Forelimb muscle (tissue), 1 donor: ENCODE measurements around the gene HTR1D. TPM values are rescaled to one million over a fixed set of nuclear protein-coding genes. Genes with fewer than 3 reads are reported as not detected.

Experiments
- DNase-seq: peaks from one replicate; pipeline ENCODE4 v3.0.0-alpha.2; 2013; ENCODE audit warnings: low read depth
- polyA plus RNA-seq: library from polyadenylated mRNA; unstranded; fragments of 120-200 nt; gene quantifications from one replicate; pipeline ENCODE4 v1.2.1, GENCODE V29; 2013; ENCODE audit not compliant: insufficient read length

Gene HTR1D
- polyA plus RNA-seq, 1 donor: not detected

DNA sequence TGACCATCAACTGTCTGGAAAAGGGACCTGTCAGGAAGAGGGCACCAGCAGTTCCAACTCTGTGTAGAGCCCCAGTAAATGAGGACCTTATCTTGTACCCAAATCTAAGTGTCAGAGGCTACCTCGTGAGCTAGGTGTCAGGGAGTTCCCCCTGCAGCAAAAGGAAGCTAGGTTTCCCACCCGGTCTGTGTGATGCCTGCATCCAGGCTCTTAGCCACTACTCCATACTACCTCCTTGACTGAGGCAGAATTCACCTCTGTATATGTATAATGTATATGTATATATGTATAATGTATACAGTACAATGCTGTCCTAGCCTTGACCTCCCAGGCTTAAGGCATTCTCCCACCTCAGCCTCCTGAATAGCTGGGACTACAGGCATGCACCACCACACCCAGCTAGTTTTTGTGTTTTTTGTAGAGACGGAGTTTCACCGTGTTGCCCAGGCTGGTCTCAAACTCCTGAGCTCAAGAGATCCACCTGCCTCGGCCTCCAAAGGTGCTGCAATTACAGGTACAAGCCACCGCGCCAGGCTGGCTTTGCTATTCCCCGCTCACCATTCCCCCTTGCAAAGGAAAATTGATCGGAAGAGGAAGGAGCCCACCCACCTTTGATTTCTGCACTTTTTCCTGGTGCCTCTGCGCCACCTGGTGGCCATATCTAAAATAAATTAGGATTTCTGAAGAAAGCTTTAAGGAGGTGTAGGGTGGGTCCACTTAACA is 32.9 kb downstream of the HTR1D start:
- no peak for DNase-seq

DNA sequence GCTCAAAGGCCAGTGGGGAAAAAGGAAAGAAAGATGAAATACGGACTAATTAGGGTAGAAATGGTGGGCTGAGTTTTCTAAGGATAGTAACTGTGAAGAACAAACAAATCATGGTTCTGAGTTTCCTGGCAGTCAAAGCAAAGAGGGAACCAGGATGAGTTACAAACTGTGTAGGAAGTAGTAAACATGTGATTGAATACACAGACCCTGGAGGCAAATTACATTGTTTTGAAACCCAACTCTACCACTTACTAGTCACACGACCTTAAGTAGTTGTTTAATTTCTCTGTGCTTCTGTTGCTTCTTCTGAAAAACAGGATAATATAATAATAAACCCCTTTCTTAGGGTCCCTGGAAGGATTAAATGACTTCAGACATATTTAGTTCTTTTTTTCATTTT is 37.4 kb downstream of the HTR1D start:
- DNase-seq: no peak

DNA sequence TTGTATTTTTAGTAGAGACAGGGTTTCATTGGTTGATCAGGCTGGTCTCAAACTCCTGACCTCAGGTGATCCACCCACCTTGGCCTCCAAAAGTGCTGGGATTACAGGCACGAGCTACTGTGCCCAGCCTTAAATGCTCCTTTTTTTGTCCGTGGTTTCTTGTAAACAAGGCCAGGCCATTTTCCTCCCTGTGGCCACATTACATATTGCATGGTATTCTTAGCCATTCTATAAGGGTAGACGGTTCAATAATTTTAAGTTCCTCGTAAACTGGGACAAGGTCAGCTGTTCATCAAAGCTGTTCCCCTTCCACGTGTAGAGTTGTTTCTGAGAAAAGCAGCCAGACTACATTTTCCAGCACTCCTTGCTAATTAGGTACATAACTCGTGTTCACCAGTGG is 38.4 kb downstream of the HTR1D start:
- no peak for DNase-seq

DNA sequence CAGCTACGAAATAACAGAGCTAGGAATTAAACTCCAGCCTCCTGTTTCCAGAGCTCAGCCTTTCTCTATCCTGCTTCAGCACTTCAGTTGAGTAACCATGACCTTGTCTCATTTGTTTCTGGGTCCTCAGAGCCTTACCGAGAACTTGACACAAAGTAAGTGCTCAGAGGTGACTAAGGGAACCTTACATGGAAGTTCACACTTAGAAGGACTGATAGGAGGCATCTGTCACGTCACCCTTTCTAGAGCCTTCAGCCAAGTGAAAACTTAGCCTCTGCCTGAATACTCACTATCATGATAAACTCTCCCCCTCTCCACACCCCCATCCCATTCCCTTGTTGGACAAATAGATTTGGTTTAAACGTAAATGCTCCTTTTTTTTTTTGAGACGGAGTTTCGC is 38.9 kb downstream of the HTR1D start:
- no peak for DNase-seq

DNA sequence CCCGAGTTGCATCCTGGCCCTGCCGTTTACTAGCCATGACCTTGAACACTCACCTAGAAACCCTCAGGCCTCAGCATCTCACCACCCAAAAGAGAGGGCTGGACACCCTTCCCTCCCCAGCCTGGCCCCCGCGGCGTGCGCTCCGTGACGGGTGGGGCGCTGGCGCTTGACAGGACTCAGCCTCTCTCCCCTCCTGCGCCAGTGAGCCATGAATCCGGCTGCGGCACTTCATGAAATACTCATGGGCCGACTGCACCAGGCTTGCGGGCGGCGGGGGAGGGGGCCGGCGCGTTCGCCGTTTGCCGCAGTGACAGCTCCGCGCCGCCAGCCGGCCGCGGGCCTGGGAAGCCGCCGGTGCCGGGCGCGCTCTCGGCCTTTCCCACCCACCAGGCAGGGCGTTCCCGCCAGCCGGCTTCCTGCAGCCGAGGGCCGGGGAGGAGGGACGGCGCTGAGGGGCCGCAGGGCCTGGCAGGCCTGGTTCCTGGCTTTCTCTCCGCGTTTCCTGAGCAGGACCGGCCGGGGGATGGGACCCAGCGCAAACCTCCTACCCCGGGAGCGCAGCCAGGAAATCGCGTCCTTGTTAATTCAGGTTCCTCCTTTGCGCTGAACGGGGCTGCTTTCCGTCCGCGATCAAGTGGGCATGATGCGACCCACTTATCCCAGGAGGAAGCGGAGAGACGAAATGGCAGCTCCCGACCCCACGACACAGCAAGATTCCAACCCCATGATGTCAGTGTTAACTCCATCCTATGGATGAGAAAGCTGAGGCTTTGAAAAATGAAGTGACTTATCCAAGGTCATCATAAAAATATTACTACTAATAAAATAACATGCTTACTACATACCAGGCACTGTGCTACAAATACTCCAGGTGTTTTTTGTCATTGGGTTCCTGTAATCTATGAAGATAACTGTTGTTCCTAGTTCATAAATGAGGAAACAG is 39.6 kb downstream of the HTR1D start:
- no peak for DNase-seq

DNA sequence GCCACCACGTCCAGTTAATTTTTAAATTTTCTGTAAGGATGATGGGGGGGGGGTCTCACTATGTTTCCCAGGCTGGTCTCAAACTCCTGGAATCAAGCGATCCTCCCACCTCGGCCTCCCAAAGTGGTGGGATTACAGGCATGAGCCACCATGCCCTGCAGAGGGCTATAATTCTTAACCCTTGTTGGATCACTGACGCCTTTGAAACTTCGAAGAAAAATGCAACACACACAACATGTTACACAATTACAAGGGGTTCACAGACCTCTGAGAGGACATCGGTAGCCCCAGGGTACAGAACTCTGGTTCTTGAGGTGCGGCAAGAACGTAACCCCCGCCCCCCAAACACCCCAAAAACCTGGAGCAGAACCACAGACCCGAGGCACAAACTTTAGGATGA is 40.3 kb downstream of the HTR1D start:
- DNase-seq: no peak

DNA sequence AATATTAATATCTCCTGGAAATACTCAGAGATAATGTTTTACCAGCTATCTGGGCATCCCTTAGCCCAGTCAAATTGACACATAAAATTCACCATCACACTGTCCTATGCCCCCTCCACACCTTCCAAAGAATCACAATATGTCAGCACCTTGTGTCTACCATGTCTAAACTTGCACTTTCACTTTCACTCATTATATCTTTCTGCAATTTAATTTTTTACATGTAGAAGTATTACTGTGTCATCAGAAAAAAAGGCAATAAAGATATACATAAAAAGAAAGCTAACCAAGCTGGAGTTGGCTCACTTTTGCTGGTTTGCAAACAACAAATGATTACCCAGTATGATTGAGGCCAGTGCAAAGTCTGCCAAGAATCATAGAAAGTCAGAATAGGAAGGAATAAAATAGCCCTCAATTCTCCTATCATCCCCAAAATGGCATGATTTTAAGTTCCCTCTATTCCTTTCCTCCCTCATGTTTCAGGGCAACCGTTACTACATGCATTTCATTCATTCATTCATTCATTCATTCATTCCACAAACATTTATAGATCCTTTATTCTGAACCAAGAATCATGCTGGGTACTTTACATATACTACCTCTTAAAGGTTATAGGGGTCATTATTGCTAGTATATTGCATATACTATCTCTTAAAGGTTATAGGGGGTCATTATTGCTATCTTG is 42.7 kb downstream of the HTR1D start:
- no peak for DNase-seq

DNA sequence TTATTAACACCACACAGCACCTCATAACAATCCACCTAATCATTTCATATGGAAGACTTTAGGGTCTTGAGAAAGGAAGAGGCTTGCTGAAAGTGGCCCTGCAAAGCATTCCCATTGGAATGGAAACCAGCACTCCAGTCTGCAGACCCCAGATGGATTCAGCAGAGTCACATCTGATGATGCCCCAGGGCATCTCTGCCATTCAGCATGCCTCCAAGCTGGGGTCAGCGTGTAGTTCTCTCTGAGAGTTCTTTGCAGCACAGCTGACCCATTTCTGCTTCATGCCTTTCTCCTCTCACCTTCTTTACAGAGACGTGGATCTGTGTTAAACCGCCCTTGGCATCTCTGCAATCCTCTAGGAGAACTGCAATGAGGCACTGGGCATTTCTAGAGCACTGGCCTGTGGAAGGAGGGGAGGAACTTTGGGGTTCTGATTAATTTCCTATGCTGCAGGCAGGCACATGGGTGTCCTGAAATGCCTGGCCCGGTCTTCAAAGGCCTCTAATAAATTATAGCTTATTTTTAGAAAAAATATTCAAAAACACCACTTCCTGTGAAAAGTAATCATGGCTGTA is 46.0 kb downstream of the HTR1D start:
- no peak for DNase-seq

DNA sequence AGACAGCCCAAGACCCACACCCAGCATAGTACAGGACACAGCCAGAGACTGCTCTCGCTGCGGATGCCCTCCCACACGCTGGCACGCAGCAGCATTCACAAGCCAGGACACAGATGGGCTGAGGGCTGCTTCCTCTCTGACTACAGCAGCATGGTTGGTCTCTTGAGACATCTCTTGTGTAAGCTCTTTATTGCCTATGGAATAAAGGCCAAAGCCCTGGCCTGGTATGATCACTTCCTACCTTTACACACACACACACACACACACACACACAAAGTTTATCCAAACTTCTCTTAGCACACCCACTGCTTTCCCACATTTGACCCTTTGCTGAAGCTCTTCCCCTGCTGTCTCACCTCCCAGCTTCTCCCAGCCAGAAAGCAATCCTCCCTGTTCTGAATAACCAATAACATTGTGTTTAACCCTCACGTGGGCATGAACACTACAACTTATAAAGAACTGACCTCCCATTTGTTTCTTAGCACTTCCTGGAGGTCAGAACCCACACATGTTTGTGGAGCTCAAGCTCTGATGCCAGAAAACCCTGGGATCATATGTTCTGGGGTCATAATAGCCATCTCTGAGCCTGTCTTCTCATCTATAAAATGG is 47.5 kb downstream of the HTR1D start:
- DNase-seq: no peak

DNA sequence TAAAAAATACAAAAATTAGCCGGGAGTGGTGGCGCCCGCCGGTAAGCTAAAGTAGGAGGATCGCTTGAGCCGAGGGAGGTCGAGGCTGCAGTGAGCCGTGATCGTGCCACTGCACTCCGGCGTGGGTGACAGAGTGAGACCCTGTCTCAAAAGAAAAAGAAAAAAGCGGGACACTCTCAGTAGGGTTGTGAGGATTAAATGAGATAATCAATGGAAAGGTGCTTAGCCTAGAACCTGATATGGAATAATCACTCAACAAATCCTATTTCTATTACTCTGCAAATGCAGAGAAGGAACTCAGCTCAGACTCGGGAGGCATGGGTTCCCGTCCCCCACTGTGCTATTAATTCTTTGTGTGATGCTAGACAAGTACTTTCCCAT is 48.1 kb downstream of the HTR1D start:
- DNase-seq: no peak

DNA sequence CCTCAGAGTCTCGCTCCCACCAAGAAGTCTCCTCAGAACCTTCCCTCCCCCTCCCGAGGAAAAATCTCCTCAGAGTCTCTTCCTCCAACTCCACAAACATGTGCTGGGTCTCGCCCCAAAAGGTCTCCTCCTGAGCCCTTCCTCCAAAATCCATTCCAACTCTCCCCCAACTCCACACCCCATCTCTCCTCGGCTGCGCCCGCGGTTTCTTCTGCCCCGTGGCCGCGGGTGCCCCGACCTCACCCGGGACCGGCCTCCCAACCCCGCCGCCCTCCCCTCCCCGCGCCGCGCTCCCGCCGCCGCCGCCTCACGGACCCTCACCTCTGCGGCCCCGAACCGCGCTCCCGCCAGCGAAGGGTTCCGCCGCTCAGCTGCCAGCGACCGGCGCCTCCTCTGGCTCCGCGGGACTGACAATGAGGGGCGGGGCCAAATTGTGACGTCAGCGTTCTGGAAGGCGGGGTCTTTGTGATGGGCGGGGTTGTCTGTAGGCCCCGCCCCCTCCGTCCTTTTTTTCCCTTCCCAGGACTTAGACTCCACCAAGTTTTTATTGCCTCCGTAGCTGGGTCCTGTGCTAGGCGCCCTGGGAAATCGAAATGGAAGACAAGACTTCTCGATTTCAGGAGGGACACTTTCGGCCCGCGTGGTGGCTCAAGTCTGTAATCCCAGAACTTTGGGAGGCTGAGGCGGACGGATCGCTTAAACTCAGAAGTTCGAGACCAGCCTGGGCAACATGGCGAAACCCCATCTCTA is 48.7 kb downstream of the HTR1D start, which contains the start of gene LUZP1:
LUZP1 (minus strand) TSS at position 412 of the 750 bp plus-strand sequence.
- no peak for DNase-seq

DNA sequence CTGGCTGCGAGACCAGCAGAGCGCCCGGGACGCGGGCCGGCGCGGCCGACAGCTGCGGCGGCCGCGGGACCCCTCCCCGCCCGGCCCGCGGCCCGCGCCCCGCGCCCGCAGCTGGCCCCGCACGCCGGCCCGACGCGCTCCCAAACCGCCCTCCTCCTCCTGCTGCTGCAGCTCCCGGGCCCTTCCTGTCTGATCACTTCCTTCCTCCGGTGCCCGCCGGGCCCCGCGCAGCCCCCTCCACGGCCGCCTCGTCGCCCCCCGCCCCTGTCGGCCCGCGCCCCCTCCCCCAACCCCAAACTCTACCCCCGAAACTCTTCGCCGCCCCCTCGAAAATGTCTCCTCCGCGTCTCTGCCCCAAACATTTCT is 49.2 kb downstream of the HTR1D start:
- DNase-seq: no peak

DNA sequence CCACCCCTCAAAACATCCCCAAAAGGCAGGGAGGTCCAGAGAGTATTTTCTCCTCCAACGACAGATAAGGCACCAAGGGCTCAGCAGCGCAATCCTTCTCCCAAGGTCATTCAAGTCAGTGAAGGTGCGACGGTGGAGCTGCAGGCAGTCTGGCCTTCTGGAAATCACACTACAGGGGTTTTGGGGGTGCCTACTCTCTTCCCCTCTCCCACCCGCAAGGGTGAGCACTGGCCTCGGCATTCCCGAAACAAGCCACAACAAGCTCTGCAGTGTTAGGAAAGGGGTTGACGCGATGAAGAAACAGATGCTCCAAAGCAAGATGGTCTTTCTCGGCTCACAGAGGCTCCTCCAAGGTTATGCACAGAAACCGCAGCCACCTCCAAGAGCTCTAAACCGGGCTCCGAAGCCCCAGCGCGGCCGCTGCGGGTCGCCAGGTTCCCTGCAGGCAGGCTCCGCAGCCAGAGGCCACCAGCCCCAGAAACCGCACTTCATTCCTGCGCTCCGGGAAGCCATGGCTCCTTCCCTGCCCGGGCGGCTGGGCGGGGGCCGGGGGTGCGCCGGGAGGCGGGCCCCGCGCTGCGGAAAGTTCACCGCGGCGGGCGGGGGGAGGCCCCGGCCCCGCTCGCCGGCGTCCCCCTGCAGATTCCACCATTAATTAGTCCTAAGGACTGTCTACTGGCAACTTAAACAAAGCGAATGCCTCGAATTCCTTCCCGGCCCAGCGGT is 49.8 kb downstream of the HTR1D start:
- DNase-seq: no peak

DNA sequence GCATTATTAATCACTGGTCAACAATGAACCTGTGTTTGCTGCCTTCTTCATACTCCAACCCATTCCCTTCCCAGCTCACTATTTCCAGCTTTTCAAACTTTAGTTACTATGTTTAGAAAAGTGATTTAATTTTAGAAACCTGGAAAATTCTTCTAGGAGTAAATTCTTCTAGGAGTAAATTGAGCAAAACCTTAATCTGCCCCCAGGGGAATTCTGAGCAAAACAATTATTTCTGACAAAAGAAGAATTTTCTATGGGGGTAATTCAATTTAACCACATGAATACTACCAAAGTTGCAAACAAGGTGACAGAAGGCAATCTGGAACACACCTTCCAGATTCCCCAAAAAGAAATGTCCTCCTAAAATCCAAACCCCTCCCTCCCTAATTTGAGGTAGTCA is 50.4 kb downstream of the HTR1D start:
- DNase-seq: no peak

DNA sequence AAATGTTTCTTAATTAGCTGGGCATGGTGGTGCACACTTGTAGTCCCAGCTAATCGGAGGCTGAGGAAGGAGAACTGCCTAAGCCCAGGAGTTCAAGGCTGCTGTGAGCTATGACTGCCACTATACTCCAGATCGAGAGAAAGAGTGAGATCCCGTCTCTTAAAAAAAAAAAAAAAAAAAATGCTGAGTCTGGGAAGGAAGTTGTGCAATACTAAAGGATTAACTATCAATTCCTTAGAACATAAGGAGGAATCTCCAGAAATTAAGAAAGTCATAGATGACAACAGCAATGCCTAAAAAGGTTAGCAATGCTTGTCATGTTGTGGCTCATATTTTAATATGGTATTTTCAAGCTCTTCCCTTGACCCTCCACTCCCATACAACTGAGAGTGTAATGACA is 53.9 kb downstream of the HTR1D start:
- no peak for DNase-seq

DNA sequence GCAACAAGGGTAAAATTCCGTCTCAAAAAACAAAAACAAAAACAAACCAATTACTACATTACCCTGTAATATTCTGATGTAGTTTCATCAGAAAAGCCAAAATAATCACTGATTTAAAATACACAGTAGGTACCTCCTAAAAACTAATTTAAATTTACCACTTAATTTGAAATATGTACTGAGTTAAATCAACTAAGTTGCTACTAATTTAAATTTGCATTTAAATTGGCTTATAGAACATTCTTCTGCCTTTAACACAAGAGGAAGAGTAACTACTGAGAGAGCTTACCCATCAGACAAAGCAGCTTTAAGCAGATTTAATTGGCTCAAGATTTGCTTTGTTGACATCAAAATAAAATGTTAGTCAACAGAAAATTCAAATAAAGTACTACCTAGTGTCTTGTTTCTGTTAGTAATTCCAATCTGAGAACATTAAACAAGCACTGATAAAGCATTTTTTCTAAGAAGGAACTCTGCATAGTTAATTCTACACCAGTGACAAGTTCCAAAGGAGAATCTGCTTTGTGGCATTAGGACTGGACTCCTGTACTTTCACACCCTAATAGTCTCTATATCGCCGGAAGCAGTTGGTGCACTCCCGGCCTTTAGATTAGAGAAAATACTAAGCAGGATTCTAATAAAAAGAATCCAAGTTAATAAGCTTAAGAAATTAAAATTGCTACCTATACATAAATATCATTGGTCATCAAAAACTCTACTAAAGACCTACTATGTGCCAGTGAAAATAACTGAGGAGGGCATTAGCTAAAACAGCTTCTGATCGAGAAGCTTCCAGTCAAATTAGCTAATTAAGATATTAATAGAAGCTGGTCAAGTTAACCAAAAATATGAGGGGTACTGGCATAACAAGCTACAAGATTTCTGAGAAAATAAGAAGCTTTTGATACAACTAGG is 57.1 kb downstream of the HTR1D start:
- DNase-seq: no peak

DNA sequence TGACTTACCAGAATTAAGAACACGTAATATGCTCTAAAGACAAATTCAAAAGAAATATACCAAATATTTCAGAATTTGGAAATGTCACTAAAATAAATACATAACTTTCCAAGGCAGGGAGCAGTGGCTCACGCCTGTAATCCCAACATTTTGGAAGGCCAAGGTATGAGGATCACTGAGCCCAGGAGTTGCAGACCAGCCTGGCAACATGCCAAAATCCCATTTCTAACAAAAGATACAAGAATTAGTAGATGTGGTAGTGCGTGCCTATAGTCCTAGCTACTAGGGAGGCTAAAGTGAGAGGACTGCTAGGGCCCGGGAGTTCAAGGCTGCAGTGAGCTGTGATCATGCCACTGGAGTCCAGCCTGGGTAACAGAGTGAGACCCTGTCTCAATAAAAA is 60.4 kb downstream of the HTR1D start:
- no peak for DNase-seq

DNA sequence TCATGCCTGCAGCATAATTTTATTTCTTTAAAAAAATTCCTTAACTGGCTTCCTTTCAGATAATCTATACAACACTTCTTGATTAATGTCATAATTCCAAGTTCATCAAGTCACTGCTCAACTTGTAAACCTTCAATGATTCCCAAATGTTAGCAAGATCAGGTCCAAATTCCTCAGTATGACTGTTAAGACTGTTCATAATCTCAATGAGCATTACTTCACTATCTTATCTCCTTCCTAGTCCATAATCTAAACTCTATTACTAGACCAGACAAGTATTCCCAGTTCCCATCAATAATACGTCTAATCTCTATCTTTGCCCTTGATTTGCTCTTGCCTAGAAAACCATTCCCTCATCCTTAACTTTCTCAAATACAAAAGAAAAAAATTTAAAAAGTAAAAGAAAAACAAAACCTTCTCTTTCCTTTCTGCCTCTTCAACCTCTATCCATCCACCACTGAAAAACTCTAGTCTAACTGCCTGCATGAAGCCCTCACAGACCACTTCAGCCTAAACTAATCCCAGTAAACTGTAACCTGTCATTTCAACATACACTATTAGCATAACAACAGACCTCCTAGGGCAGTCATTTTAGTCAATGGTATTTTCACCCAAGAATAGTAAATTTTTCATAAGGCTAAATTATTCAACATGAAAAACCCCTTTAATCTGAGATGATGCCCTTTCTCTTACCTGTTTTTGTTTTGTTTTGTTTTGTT is 64.2 kb downstream of the HTR1D start:
- DNase-seq: no peak

DNA sequence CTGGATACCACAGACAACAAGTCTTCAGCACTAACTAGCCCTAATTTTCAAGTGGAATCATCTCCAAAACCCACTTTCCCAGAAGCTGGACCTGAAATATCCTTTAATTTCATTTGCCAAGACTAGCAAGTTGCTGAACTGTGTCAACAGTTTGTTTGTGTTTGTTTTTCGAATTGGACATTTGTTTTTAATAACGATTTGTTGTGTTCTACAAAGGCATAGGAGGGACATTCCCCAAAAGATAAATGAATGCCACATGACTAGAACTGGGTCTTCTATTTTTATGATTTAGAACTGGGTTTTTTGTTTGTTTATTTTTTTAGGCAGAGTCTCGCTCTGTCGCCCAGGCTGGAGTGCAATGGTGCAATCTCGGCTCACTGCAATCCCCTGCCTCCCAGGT is 66.6 kb downstream of the HTR1D start:
- no peak for DNase-seq
